ENCODE results near the gene ACTRT2.

ACTRT2 gene

GRCh38 chr1:2980849-2981248 lies 40.4 kb upstream of the ACTRT2 start:
- TF ChIP-seq ZNF274 (IDR thresholded peaks at IDR 0.05; ENCODE audit: low read depth, low read length) (no peak), YY1 (IDR thresholded peaks at IDR 0.05; ENCODE audit: insufficient read depth, insufficient read length) (no peak), SUZ12 (IDR thresholded peaks at IDR 0.05; ENCODE audit: extremely low read depth, insufficient read depth, insufficient read length) (no peak)
- H3K9me3 ChIP-seq (ENCODE audit: insufficient read depth, low read length) = no peaks in the 10 kb centered on the region
- no peaks in the 10 kb centered on the region for H3K27me3 ChIP-seq (ENCODE audit: insufficient read depth, insufficient read length)
- H3K9ac ChIP-seq (ENCODE audit: insufficient read length, low read depth) = no peak overlapping the region
- DNase-seq (ENCODE audit: low read depth, low spot score) = no peak
- peaks cover 5% of the 10 kb centered on the region for H3K4me1 ChIP-seq (ENCODE audit: insufficient read depth, insufficient read length)
- H3K4me3 ChIP-seq (ENCODE audit: insufficient read length, low read depth) = no peak overlapping the region
- no peaks in the 10 kb centered on the region for H3K36me3 ChIP-seq (ENCODE audit: insufficient read depth, insufficient read length, low read length)

DNA sequence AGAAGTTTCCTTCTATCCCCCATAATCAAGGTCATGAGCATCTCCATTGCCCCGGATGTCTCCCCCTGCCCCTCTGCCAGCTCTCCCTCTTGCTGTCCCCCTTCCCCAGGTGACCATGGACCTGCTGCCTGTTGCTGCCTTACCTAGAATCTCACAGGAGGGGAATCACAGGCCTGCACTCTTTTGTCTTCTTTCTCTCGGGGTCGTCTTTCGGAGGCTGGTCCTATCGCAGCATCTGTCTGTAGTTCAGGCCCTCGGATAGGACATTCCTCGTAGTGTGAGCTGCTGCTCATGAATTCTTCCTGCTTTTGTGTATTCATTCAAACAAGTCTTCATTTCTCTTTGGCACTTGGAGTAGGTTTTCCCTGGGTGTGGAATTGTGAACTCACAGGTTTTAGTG lies 39.9 kb upstream of the ACTRT2 start:
- no peaks in the 10 kb centered on the region for H3K27me3 ChIP-seq (ENCODE audit: insufficient read depth, insufficient read length)
- peaks cover 5% of the 10 kb centered on the region for H3K4me1 ChIP-seq (ENCODE audit: insufficient read depth, insufficient read length)
- peak; percentile 11 for DNase-seq (ENCODE audit: low read depth, low spot score)
- no peak overlapping the region for H3K9ac ChIP-seq (ENCODE audit: insufficient read length, low read depth)
- no peaks in the 10 kb centered on the region for H3K36me3 ChIP-seq (ENCODE audit: insufficient read depth, insufficient read length, low read length)
- TF ChIP-seq ZNF274 (IDR thresholded peaks at IDR 0.05; ENCODE audit: low read depth, low read length) = no peak
- H3K9me3 ChIP-seq (ENCODE audit: insufficient read depth, low read length) = no peaks in the 10 kb centered on the region
- H3K4me3 ChIP-seq (ENCODE audit: insufficient read length, low read depth) = no peak overlapping the region

GRCh38 chr1:2981981-2982614 lies 39.2 kb upstream of the ACTRT2 start:
- TF ChIP-seq SUZ12 (IDR thresholded peaks at IDR 0.05; ENCODE audit: extremely low read depth, insufficient read depth, insufficient read length) = no peak
- no peak for TF ChIP-seq YY1 (IDR thresholded peaks at IDR 0.05; ENCODE audit: insufficient read depth, insufficient read length)
- no peak for TF ChIP-seq ZNF274 (IDR thresholded peaks at IDR 0.05; ENCODE audit: low read depth, low read length)
- no peaks in the 10 kb centered on the region for H3K36me3 ChIP-seq (ENCODE audit: insufficient read depth, insufficient read length, low read length)
- DNase-seq (ENCODE audit: low read depth, low spot score) = no peak
- peaks cover 5% of the 10 kb centered on the region for H3K4me1 ChIP-seq (ENCODE audit: insufficient read depth, insufficient read length)
- no peak overlapping the region for H3K9ac ChIP-seq (ENCODE audit: insufficient read length, low read depth)
- H3K4me3 ChIP-seq (ENCODE audit: insufficient read length, low read depth) = no peak overlapping the region
- H3K9me3 ChIP-seq (ENCODE audit: insufficient read depth, low read length) = no peaks in the 10 kb centered on the region
- no peaks in the 10 kb centered on the region for H3K27me3 ChIP-seq (ENCODE audit: insufficient read depth, insufficient read length)

GRCh38 chr1:2982615-2983318 lies 38.5 kb upstream of the ACTRT2 start:
- peaks cover 5% of the 10 kb centered on the region for H3K4me1 ChIP-seq (ENCODE audit: insufficient read depth, insufficient read length)
- DNase-seq (ENCODE audit: low read depth, low spot score) = no peak
- H3K27me3 ChIP-seq (ENCODE audit: insufficient read depth, insufficient read length) = no peaks in the 10 kb centered on the region
- no peaks in the 10 kb centered on the region for H3K9me3 ChIP-seq (ENCODE audit: insufficient read depth, low read length)
- TF ChIP-seq SUZ12 (IDR thresholded peaks at IDR 0.05; ENCODE audit: extremely low read depth, insufficient read depth, insufficient read length) = no peak
- no peak for TF ChIP-seq ZNF274 (IDR thresholded peaks at IDR 0.05; ENCODE audit: low read depth, low read length)
- no peak for TF ChIP-seq YY1 (IDR thresholded peaks at IDR 0.05; ENCODE audit: insufficient read depth, insufficient read length)
- H3K36me3 ChIP-seq (ENCODE audit: insufficient read depth, insufficient read length, low read length) = no peaks in the 10 kb centered on the region
- H3K9ac ChIP-seq (ENCODE audit: insufficient read length, low read depth) = no peak overlapping the region
- no peak overlapping the region for H3K4me3 ChIP-seq (ENCODE audit: insufficient read length, low read depth)

DNA sequence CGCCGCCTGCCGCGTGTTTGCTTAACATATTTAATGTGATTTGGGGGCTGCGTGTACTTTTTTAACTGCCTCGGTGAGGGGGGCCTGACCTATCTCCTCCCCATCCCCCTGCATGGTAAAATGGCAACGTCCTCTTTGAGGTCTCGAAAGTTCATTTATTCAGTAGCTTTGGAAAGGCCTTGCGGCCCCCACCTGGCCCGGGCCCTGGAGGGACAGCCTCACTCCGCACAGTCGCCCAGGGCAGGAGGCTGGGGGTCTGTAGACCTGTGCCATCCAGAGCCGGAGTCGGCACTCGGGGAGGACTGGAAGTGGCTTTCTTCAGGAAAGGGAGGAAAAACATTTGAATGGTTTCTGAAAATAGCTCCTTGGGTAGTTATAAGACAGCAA lies 38.0 kb upstream of the ACTRT2 start:
- Histone ChIP-seq H3K36me3 (ENCODE audit: insufficient read depth, insufficient read length, low read length) (no peaks in the 10 kb centered on the region), H3K4me1 (ENCODE audit: insufficient read depth, insufficient read length) (peaks cover 5% of the 10 kb centered on the region), H3K4me3 (ENCODE audit: insufficient read length, low read depth) (no peak overlapping the region), H3K9me3 (ENCODE audit: insufficient read depth, low read length) (no peaks in the 10 kb centered on the region), H3K9ac (ENCODE audit: insufficient read length, low read depth) (no peak overlapping the region), H3K27me3 (ENCODE audit: insufficient read depth, insufficient read length) (no peaks in the 10 kb centered on the region)
- DNase-seq (ENCODE audit: low read depth, low spot score) = no peak
- TF ChIP-seq ZNF274 (IDR thresholded peaks at IDR 0.05; ENCODE audit: low read depth, low read length) (no peak), SUZ12 (IDR thresholded peaks at IDR 0.05; ENCODE audit: extremely low read depth, insufficient read depth, insufficient read length) (no peak), YY1 (IDR thresholded peaks at IDR 0.05; ENCODE audit: insufficient read depth, insufficient read length) (no peak)

GRCh38 chr1:2983706-2984398 lies 37.4 kb upstream of the ACTRT2 start:
- TF ChIP-seq YY1 (IDR thresholded peaks at IDR 0.05; ENCODE audit: insufficient read depth, insufficient read length) (no peak), ZNF274 (IDR thresholded peaks at IDR 0.05; ENCODE audit: low read depth, low read length) (no peak), SUZ12 (IDR thresholded peaks at IDR 0.05; ENCODE audit: extremely low read depth, insufficient read depth, insufficient read length) (no peak)
- no peak overlapping the region for H3K9ac ChIP-seq (ENCODE audit: insufficient read length, low read depth)
- no peak overlapping the region for H3K4me3 ChIP-seq (ENCODE audit: insufficient read length, low read depth)
- no peaks in the 10 kb centered on the region for H3K9me3 ChIP-seq (ENCODE audit: insufficient read depth, low read length)
- H3K27me3 ChIP-seq (ENCODE audit: insufficient read depth, insufficient read length) = no peaks in the 10 kb centered on the region
- no peaks in the 10 kb centered on the region for H3K36me3 ChIP-seq (ENCODE audit: insufficient read depth, insufficient read length, low read length)
- H3K4me1 ChIP-seq (ENCODE audit: insufficient read depth, insufficient read length) = peaks cover 5% of the 10 kb centered on the region
- DNase-seq (ENCODE audit: low read depth, low spot score) = no peak

DNA sequence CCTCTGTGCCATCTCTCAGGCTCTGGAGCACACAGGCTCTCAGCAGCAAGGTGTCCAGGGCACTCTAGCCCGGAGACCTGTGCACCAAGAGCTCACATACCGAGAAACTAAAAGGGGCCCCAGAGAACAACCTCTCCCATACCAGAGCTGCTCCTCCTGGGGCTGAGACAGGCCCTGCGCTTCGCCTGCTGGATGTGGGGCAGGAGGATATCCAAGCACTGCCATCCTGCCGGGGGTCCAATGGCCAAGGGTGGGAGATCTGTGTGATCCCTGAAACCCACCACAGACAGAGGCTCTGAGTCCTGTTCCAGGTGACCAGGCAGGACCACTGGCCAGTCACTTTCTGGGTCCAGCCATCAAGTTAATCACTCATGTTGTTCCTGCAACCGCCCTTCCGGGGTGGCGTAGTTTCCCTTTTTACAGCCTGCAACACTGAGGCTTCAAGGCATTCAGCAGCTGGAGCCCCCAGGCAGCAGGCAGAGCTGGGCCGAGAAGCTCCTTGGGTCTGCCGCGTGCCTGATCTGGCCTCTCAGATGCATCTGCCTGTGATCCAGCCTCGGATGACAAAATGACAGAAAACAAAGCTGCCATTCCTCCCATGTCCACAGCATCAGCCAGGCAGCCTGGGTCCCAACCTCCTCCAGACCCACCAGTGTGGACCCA lies 36.7 kb upstream of the ACTRT2 start:
- no peak for DNase-seq (ENCODE audit: low read depth, low spot score)
- H3K36me3 ChIP-seq (ENCODE audit: insufficient read depth, insufficient read length, low read length) = no peaks in the 10 kb centered on the region
- TF ChIP-seq YY1 (IDR thresholded peaks at IDR 0.05; ENCODE audit: insufficient read depth, insufficient read length) (no peak), ZNF274 (IDR thresholded peaks at IDR 0.05; ENCODE audit: low read depth, low read length) (no peak), SUZ12 (IDR thresholded peaks at IDR 0.05; ENCODE audit: extremely low read depth, insufficient read depth, insufficient read length) (no peak)
- H3K27me3 ChIP-seq (ENCODE audit: insufficient read depth, insufficient read length) = no peaks in the 10 kb centered on the region
- H3K9me3 ChIP-seq (ENCODE audit: insufficient read depth, low read length) = no peaks in the 10 kb centered on the region
- peaks cover 5% of the 10 kb centered on the region for H3K4me1 ChIP-seq (ENCODE audit: insufficient read depth, insufficient read length)
- H3K9ac ChIP-seq (ENCODE audit: insufficient read length, low read depth) = no peak overlapping the region
- no peak overlapping the region for H3K4me3 ChIP-seq (ENCODE audit: insufficient read length, low read depth)

Measured in NT2/D1 (cell line).